GM10266 (cell line): ENCODE data around the gene PLSCR3.
A peak's percentile ranks its signal among the peaks of the same experiment; 100 is the strongest.

ENCODE experiments used
- DNase-seq: peaks from one replicate; pipeline ENCODE4 v3.0.0; 2012; ENCODE audit errors: extremely low spot score
- TF ChIP-seq, protein P1 (sequence below): IDR thresholded peaks from 2 replicates; pipeline ENCODE4 v1.5.1; 2012; ENCODE audit warnings: mild to moderate bottlenecking, low read depth; ENCODE audit not compliant: control insufficient read depth, insufficient read depth; ENCODE audit errors: missing control alignments

Gene PLSCR3

DNA sequence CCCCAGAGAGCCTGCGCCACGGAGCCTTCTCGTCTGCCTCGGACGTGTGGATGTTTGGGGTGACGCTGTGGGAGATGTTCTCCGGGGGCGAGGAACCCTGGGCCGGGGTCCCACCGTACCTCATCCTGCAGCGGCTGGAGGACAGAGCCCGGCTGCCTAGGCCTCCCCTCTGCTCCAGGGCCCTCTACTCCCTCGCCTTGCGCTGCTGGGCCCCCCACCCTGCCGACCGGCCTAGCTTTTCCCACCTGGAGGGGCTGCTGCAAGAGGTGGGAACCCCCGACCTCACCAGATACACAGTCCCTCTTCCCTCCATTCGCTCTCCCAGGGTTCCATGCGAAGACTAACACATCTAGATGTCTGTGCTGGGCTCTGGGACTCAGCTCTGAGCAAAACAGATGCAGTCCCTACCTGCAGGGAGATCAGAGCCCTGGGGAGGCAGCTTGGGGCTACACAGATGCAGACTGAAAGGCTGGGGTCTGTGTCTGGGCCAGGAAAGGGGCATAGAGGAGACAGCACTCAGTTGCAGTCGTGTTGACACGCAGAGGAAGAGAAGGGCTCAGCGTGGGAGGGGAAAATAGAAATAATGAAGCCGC lies 9.7 kb downstream of the PLSCR3 start:
- DNase-seq: peak; percentile 27

DNA sequence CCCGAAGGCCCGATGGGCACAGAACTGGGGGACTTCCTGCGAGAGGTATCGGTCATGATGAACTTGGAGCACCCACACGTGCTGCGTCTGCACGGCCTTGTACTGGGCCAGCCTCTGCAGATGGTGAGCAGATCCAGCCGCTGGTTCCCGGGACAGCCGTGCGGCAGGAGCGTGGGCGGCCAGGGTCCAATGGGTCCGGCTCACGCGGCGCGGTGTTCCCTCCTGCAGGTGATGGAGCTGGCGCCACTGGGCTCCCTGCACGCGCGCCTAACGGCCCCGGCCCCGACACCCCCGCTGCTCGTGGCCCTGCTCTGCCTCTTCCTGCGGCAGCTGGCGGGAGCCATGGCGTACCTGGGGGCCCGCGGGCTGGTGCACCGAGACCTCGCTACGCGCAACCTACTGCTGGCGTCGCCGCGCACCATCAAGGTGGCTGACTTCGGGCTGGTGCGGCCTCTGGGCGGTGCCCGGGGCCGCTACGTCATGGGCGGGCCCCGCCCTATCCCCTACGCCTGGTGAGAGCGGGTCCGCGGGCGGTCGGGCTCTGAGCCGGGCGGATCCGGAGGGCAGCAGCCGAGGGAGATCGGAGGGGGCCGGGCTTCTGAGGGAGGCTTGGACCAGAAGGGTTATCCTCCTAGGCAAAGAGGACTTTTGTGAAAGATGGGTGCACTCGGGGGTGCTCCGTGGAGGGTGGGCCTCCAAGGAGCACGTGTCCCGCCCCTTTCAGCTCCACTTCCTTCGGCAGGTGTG lies 10.4 kb downstream of the PLSCR3 start:
- TF ChIP-seq, protein P1, sequence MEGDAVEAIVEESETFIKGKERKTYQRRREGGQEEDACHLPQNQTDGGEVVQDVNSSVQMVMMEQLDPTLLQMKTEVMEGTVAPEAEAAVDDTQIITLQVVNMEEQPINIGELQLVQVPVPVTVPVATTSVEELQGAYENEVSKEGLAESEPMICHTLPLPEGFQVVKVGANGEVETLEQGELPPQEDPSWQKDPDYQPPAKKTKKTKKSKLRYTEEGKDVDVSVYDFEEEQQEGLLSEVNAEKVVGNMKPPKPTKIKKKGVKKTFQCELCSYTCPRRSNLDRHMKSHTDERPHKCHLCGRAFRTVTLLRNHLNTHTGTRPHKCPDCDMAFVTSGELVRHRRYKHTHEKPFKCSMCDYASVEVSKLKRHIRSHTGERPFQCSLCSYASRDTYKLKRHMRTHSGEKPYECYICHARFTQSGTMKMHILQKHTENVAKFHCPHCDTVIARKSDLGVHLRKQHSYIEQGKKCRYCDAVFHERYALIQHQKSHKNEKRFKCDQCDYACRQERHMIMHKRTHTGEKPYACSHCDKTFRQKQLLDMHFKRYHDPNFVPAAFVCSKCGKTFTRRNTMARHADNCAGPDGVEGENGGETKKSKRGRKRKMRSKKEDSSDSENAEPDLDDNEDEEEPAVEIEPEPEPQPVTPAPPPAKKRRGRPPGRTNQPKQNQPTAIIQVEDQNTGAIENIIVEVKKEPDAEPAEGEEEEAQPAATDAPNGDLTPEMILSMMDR: no peak
- peak; percentile 91 for DNase-seq

More for the DNA sequence above, 9.7 kb downstream of the PLSCR3 start:
- TF ChIP-seq, protein P1: no peak

DNA sequence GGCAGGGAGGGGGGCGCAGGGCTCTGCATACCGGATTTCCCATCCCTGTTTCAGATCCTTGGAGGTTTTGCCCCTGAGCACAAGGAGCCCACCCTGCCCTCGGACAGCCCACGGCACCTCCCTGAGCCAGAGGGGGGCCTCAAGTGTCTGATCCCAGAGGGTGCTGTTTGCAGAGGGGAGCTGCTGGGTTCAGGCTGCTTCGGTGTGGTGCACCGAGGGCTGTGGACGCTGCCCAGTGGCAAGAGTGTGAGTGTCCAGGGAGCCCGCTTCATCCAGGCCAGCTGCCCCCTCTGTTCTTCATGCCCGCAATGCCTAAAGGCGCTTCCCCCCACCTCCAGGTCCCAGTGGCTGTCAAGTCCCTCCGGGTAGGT lies 11.0 kb downstream of the PLSCR3 start:
- peak; percentile 30 for DNase-seq
- TF ChIP-seq, protein P1: no peak

DNA sequence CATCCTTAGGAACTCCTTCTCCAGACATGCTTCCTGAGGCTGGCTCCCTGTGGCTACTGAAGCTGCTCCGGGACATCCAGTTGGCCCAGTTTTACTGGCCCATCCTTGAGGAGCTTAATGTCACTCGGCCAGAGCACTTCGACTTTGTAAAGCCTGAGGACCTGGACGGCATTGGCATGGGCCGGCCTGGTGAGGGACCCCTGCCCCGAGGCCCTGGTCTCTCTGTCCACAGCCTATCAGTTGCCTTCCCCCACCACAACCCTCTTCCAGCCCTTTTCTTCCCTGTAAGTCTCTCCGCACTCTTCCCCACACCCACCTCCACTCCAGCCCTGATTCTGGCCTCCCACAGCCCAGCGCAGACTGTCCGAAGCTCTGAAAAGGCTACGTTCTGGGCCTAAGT lies 11.4 kb downstream of the PLSCR3 start:
- TF ChIP-seq, protein P1: no peak
- DNase-seq: peak; percentile 38

DNA sequence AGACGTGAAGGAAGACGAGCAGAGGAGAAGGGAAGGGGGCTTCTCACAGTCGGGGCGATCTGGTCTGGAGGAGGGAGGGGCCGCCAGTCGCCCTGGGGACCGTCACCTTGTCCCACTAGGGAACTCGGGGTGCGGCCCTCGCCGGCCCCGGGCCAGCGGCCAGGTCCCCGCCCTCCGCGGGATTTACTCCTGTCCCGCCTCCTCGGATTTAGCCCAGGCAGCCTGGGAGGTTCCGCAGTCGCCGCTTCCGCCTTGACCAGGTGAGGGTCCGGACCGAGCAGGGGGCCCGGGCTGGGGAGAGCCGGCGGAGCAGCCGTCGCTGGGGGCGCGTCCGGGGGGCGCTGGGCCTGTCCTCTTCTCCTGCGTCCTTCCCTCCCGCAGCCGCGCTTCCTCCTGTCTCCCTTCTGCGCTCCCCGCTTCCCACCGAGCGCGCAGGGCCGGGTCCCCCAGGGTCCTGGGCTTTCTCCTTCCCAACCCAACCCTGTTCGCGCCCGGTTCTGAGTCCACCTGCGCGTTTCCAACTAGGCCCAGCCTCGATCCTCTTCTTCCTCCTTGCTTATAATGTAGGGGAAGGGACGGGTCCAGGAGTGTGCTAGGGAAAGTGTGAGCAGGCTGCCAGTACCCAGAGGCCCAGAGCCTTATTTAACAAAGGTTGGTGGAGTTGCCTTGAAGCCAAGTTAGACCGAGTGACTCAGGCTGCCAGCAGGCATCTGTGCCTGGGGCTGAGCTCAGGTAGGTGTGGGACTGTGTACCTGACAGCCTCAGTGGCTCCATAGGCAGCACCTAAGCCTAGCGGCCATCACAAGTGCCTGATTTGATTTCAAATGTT lies 13.3 kb downstream of the PLSCR3 start, which contains the start of gene TNK1:
TSS of gene TNK1 (plus strand) at position 235 of the 829 bp plus-strand sequence. CDS start 1,838 bp downstream, outside the sequence.
- peak; percentile 27 for DNase-seq
- TF ChIP-seq, protein P1: no peak

DNA sequence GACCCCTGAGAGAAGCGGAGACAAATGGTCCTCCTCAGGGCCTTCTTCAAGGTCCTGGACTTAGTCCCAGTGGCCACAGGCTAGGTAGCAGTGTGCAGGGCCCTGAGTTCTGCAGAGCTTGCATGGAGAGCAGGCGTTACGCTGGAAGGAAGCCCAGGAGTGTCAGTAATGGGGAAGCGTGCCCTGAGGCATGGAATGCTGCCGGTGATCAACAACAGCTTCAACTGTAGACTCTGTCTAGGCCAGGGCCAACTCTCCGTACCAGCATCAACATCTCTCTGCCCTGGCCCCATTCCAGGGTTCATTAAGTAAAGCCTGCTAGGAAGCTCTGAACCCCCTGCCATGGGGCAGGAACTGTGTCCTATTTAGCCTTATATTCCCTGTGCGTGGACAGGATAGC lies 14.0 kb downstream of the PLSCR3 start:
- TF ChIP-seq, protein P1: no peak
- no peak for DNase-seq
